ENCODE data around the gene ANKRD13A. TPM values are rescaled to one million over a fixed set of nuclear protein-coding genes. Genes with fewer than 3 reads are reported as not detected.
A peak's percentile ranks its signal among the peaks of the same experiment; 100 is the strongest.
"Not testable (repeated sequence)": the region's sequence is repeated elsewhere in the genome, so short reads cannot be mapped to it uniquely, and the experiment has no call there.

Gene ANKRD13A
- total RNA-seq, 1 experiment from 2014 or later = 25.9 TPM

DNA sequence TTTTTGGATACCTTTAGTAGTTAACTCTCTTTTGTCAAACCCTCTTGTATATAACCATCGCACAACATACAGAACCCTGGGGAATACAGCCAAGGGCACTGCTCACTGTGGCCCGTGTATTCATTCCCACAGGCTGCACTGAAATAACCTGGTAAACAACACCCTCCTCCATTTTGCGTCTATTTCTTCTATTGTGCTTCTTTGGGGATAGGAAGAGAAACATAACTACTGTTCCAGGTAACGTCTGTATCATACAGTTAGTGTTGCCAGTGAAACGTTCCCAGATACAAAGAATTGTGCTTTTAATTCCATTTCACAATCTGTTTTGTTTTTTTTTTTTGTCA lies 39.5 kb downstream of the ANKRD13A start:
- peaks cover 3% of the 10 kb centered on the region for H3K36me3 ChIP-seq (replicated peaks; ENCODE audit: control insufficient read depth, insufficient read depth, low read length)
- H3K4me3 ChIP-seq (ENCODE audit: insufficient read depth, low read depth, low read length) = no peak overlapping the region
- no peaks in the 10 kb centered on the region for H3K27me3 ChIP-seq (ENCODE audit: control insufficient read depth, insufficient read depth, low read length)
- no peak for DNase-seq

GRCh38 chr12:110039085-110039807 lies 40.0 kb downstream of the ANKRD13A start:
- no peaks in the 10 kb centered on the region for H3K27me3 ChIP-seq (ENCODE audit: control insufficient read depth, insufficient read depth, low read length)
- H3K4me3 ChIP-seq (ENCODE audit: insufficient read depth, low read depth, low read length) = no peak overlapping the region
- H3K36me3 ChIP-seq (replicated peaks; ENCODE audit: control insufficient read depth, insufficient read depth, low read length) = peaks cover 3% of the 10 kb centered on the region
- no peak for DNase-seq

DNA sequence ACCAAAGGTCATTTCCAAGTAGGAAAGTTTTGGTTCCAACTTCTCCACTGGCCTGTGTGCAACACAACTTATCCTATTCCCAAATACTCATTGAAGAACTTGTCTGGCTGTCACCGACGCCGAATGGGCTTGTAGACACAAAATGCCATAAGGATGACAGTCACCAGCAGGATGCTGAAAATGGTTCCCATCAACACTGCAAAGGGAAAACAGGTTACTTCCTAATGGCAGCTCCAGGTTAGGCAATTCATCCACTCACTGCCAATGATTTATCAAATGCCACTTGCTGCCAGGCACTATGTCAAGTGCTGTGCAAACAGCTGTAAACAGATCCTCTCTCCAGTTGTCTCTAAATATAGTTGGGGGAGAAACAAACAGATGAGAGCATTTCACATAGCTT lies 43.0 kb downstream of the ANKRD13A start:
- Histone ChIP-seq H3K36me3 (replicated peaks; ENCODE audit: control insufficient read depth, insufficient read depth, low read length) (peaks cover 3% of the 10 kb centered on the region), H3K27me3 (ENCODE audit: control insufficient read depth, insufficient read depth, low read length) (no peaks in the 10 kb centered on the region), H3K4me3 (ENCODE audit: insufficient read depth, low read depth, low read length) (no peak overlapping the region)
- no peak for DNase-seq

- no peaks in the 10 kb centered on the region for H3K27me3 ChIP-seq (ENCODE audit: control insufficient read depth, insufficient read depth, low read length)
- peaks cover 2% of the 10 kb centered on the region for H3K36me3 ChIP-seq (replicated peaks; ENCODE audit: control insufficient read depth, insufficient read depth, low read length)
- DNase-seq = no peak
Observed at GRCh38 chr12:110046451-110047187, 47.4 kb downstream of the ANKRD13A start.

DNA sequence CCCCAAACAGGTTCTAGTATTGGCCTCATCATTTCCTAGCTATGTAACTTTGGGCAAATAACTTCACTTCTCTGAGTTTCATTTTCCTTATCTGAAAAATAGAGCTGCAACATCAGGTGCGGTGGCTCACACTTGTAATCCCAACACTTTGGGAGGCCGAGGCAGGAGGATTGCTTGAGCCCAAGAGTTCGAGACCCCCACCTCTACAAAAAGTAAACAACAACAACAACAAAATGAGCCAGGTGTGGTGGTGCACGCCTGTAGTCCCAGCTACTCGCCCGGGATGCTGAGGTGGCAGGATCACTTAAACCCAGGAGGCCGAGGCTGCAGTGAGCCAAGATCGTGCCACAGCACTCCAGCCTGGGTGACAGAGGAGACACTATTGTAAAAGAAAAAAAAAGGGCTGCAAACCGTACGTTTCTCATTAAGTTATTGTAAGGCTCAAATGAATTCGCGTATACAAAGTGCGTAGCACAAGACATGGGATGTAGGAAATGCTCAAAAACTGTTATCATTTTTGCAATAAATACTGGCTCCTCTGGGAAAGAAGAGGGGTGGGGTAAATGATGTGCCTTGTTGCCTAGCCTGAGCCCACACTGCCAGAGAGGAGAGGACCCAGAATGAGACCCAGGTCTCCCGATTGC lies 48.2 kb downstream of the ANKRD13A start:
- Histone ChIP-seq H3K36me3 (replicated peaks; ENCODE audit: control insufficient read depth, insufficient read depth, low read length) (no peaks in the 10 kb centered on the region), H3K27me3 (ENCODE audit: control insufficient read depth, insufficient read depth, low read length) (no peaks in the 10 kb centered on the region), H3K4me3 (ENCODE audit: insufficient read depth, low read depth, low read length) (peak overlapping the region; percentile 76)
- no peak for DNase-seq

More at GRCh38 chr12:110046451-110047187, 47.4 kb downstream of the ANKRD13A start:
- H3K4me3 ChIP-seq (ENCODE audit: insufficient read depth, low read depth, low read length) = no peak overlapping the region

DNA sequence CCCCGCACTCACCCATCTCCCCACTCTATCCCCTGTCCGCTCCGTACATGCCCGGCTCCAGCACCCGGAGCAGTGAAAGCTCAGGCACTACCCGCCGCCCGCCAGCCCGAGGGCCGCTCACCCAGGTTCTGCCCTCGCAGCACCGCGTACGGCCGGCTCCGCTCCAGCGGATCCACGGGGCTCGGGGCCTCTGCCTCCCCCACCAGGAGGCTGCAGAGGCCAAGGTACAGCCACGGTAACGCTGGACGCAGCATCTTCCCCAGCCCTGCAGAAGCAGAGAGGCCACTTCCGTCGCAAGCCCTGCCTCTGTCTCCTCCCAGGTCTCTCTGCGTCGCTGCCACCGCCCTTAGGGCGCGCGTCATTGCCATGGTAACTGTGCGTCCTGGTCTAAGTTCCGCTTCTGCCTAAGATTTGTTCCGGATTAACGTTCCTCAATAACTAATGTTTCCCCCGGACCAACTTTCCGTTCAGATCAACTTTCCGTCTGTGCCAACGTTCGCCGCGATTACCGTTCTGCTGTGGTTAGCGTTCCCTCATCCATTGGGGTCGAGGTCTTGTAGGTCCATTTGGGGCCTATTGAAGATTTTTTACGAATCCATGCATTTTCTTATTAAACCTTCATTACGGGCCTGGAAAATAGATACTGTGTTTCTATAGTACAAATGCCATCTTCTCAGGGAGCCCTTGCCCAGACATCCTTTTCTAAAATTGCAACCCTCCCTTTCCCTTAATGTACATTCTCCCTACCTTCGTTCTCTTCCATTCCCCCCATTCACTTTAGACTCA lies 49.2 kb downstream of the ANKRD13A start, which contains the start of gene C12orf76:
Gene C12orf76 (minus strand): TSS at position 281 of the 786 bp plus-strand sequence. CDS start 27 bp downstream, at position 254.
- H3K36me3 ChIP-seq (replicated peaks; ENCODE audit: control insufficient read depth, insufficient read depth, low read length) = no peaks in the 10 kb centered on the region
- H3K27me3 ChIP-seq (ENCODE audit: control insufficient read depth, insufficient read depth, low read length) = no peaks in the 10 kb centered on the region
- peak within 1 kb of the TSS; percentile 76 for H3K4me3 ChIP-seq (ENCODE audit: insufficient read depth, low read depth, low read length)
- peak; percentile 91 for DNase-seq

- H3K27me3 ChIP-seq (ENCODE audit: control insufficient read depth, insufficient read depth, low read length); H3K4me3 ChIP-seq (ENCODE audit: insufficient read depth, low read depth, low read length); DNase-seq; H3K36me3 ChIP-seq (replicated peaks; ENCODE audit: control insufficient read depth, insufficient read depth, low read length): not testable (repeated sequence)
Observed at GRCh38 chr12:110049034-110049433, 49.8 kb downstream of the ANKRD13A start.

- not testable (repeated sequence) for DNase-seq; H3K27me3 ChIP-seq (ENCODE audit: control insufficient read depth, insufficient read depth, low read length); H3K4me3 ChIP-seq (ENCODE audit: insufficient read depth, low read depth, low read length); H3K36me3 ChIP-seq (replicated peaks; ENCODE audit: control insufficient read depth, insufficient read depth, low read length)
Observed at GRCh38 chr12:110049666-110050065, 50.4 kb downstream of the ANKRD13A start.

- no peaks in the 10 kb centered on the region for H3K36me3 ChIP-seq (replicated peaks; ENCODE audit: control insufficient read depth, insufficient read depth, low read length)
- H3K4me3 ChIP-seq (ENCODE audit: insufficient read depth, low read depth, low read length) = no peak overlapping the region
- no peaks in the 10 kb centered on the region for H3K27me3 ChIP-seq (ENCODE audit: control insufficient read depth, insufficient read depth, low read length)
- no peak for DNase-seq
Observed at GRCh38 chr12:110050927-110051326, 51.7 kb downstream of the ANKRD13A start.

DNA sequence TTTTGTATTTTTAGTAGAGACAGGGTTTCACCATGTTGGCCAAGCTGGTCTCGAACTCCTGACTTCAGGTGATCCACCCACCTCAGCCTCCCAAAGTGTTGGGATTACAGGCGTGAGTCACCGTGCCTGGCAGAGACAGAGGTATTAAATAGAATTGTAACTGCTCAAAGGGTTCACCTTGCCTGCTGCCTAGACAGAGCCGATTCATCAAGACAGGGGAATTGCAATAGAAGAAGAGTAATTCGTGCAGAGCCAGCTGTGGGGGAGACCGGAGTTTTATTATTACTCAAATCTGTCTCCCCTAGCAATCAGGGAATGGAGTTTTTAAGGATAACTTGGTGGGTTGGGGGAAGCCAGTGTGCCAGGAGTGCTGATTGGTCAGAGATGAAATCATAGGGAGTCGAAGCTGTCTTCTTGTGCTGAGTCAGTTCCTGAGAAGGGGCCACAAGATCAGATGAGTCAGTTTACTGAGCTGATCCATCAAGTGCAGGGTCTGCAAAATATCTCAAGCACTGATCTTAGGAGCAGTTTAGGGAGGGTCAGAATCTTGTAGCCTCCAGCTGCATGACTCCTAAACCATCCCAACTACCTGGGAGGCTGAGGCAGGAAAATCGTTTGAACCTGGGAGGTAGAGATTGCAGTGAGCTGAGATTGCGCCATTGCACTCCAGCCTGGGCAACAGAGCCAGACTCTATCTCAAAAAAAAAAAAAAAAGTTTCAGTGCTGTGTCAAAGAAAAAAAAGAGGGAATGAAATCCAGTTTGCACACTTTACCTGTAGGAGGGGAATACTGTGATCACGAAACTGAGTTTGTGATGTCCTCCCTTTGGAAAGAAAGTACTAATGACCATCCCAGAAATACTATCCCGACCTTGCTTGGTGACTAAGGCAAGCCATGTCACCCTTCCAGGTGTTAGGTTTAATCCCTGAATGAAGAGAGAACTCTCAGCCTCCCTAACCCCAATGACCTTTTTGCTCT lies 56.4 kb downstream of the ANKRD13A start:
- not testable (repeated sequence) for H3K4me3 ChIP-seq (ENCODE audit: insufficient read depth, low read depth, low read length); H3K36me3 ChIP-seq (replicated peaks; ENCODE audit: control insufficient read depth, insufficient read depth, low read length); H3K27me3 ChIP-seq (ENCODE audit: control insufficient read depth, insufficient read depth, low read length); DNase-seq

GRCh38 chr12:110056643-110057042 lies 57.4 kb downstream of the ANKRD13A start:
- not testable (repeated sequence) for H3K4me3 ChIP-seq (ENCODE audit: insufficient read depth, low read depth, low read length); H3K36me3 ChIP-seq (replicated peaks; ENCODE audit: control insufficient read depth, insufficient read depth, low read length); H3K27me3 ChIP-seq (ENCODE audit: control insufficient read depth, insufficient read depth, low read length); DNase-seq

DNA sequence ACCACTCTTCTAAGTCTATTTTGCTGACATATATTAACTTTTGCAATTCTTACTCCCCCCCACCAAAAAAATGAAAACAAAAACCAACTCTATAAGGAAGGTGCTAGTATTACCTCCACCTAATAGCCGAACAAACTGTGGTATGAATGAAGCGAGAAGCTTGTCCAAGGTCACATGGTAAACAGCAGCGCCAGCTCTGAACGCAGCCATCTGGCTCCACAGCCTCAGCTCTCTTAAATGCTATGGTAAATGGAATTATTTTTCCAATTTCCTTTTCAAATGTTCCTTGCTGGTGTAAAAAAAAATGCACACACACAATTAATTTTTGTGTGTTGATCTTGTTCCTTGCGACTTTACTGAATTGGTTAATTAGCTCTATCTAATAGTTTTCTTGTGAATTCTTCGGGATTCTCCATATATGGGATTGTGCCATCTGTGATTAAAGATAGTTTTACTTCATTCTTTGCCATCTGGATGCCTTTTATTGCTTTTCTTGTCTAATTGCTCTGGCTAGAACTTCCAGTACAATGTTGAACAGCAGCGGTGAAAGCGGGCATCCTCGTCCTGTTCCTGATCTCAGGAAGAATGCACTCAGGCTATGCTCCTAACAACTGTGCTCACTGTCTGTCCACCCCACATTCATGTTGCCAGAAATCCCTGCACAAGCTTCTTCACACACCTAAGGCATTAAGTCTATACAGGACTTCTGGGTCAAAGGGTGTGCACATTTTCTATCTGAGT lies 59.8 kb downstream of the ANKRD13A start:
- H3K4me3 ChIP-seq (ENCODE audit: insufficient read depth, low read depth, low read length) = no peak overlapping the region
- DNase-seq = no peak
- no peaks in the 10 kb centered on the region for H3K27me3 ChIP-seq (ENCODE audit: control insufficient read depth, insufficient read depth, low read length)
- no peaks in the 10 kb centered on the region for H3K36me3 ChIP-seq (replicated peaks; ENCODE audit: control insufficient read depth, insufficient read depth, low read length)

- H3K4me3 ChIP-seq (ENCODE audit: insufficient read depth, low read depth, low read length) = no peak overlapping the region
- DNase-seq = no peak
- no peaks in the 10 kb centered on the region for H3K36me3 ChIP-seq (replicated peaks; ENCODE audit: control insufficient read depth, insufficient read depth, low read length)
- no peaks in the 10 kb centered on the region for H3K27me3 ChIP-seq (ENCODE audit: control insufficient read depth, insufficient read depth, low read length)
Observed at GRCh38 chr12:110059651-110060000, 60.4 kb downstream of the ANKRD13A start.

Measured in H7 (cell line).